HG03097 (cell line): ENCODE data around the gene SMIM29.
A peak's percentile ranks its signal among the peaks of the same experiment; 100 is the strongest.

ENCODE experiments used
- ATAC-seq: cut with Tn5 transposase; IDR thresholded peaks from one replicate; pipeline ENCODE4 v1.9.1; 2021; ENCODE audit not compliant: unreplicated experiment, low FRiP score

Gene SMIM29

GRCh38 chr6:34248727-34249468 is at the start of gene SMIM29:
Gene SMIM29 (minus strand): TSS chr6:34249006. CDS start chr6:34247791, 1,215 bp downstream.
- peak; percentile 82 for ATAC-seq

- peak; percentile 74 for ATAC-seq
Observed at GRCh38 chr6:34295721-34296120, 46.9 kb upstream of the SMIM29 start.

- no peak for ATAC-seq
Observed at GRCh38 chr6:34292954-34293353, 44.1 kb upstream of the SMIM29 start.

GRCh38 chr6:34289137-34289536 is 40.3 kb upstream of the SMIM29 start:
- no peak for ATAC-seq

- peak; percentile 42 for ATAC-seq
Observed at GRCh38 chr6:34288581-34288980, 39.8 kb upstream of the SMIM29 start.

GRCh38 chr6:34285448-34286164 is 36.8 kb upstream of the SMIM29 start:
- ATAC-seq = no peak

GRCh38 chr6:34284563-34285447 is 36.0 kb upstream of the SMIM29 start:
- no peak for ATAC-seq

GRCh38 chr6:34281702-34282334 is 33.0 kb upstream of the SMIM29 start:
- ATAC-seq = no peak

- no peak for ATAC-seq
Observed at GRCh38 chr6:34280216-34280615, 31.4 kb upstream of the SMIM29 start.

GRCh38 chr6:34278833-34279232 is 30.0 kb upstream of the SMIM29 start:
- ATAC-seq = no peak

- ATAC-seq = no peak
Observed at GRCh38 chr6:34277763-34278112, 28.9 kb upstream of the SMIM29 start.

GRCh38 chr6:34276881-34277762 is 28.3 kb upstream of the SMIM29 start:
- no peak for ATAC-seq

- ATAC-seq = no peak
Observed at GRCh38 chr6:34276191-34276590, 27.4 kb upstream of the SMIM29 start.

GRCh38 chr6:34275128-34275804 is 26.5 kb upstream of the SMIM29 start:
- no peak for ATAC-seq

GRCh38 chr6:34274129-34274528 is 25.3 kb upstream of the SMIM29 start:
- no peak for ATAC-seq

GRCh38 chr6:34273242-34273805 is 24.5 kb upstream of the SMIM29 start:
- no peak for ATAC-seq

- ATAC-seq = no peak
Observed at GRCh38 chr6:34272013-34272926, 23.5 kb upstream of the SMIM29 start.
